BLaER1 treated with 17β-estradiol and CSF1 and Interleukin-3, amounts not matched to agents 10 nM and 100 nM (cell line): Measurements from ENCODE around the gene SMOC1.

Experiments
- H3K27ac ChIP-seq, 11 experiments: shearing (Covaris generic); formaldehyde crosslinking; 2 replicates each; pipeline ENCODE4 v1.8.1; 2022
- H3K27me3 ChIP-seq, 11 experiments: shearing (Covaris generic); formaldehyde crosslinking; 2 replicates each; pipeline ENCODE4 v1.8.1; 2022
- H3K36me3 ChIP-seq, 11 experiments: shearing (Covaris generic); formaldehyde crosslinking; 2 replicates each; pipeline ENCODE4 v1.8.1; 2022
- H3K4me1 ChIP-seq, 10 experiments: shearing (Covaris generic); formaldehyde crosslinking; 2 replicates each; pipeline ENCODE4 v1.8.1; 2022
- H3K4me2 ChIP-seq, 11 experiments: shearing (Covaris generic); formaldehyde crosslinking; 2 replicates each; pipeline ENCODE4 v1.8.1; 2022
- H3K4me3 ChIP-seq, 10 experiments: shearing (Covaris generic); formaldehyde crosslinking; 2 replicates each; pipeline ENCODE4 v1.8.1; 2022
- H3K9ac ChIP-seq, 11 experiments: shearing (Covaris generic); formaldehyde crosslinking; 2 replicates each; pipeline ENCODE4 v1.8.1; 2022
- H3K9me3 ChIP-seq, 11 experiments: shearing (Covaris generic); formaldehyde crosslinking; replicated peaks in 1 of 11; 2 replicates each; pipeline ENCODE4 v1.8.1; 2022
- H4K20me1 ChIP-seq, 11 experiments: shearing (Covaris generic); formaldehyde crosslinking; 2 replicates each; pipeline ENCODE4 v1.8.1; 2022
- Cebpa-rat ChIP-seq, 11 experiments: shearing (Covaris generic); IDR thresholded peaks; 2 replicates each; pipeline ENCODE4 v1.8.1; 2022

The SMOC1 gene

GRCh38 chr14:69873877-69874780 is 5.1 kb upstream of the SMOC1 start:
- Histone ChIP-seq H3K4me1 (peaks cover 0 to 2% (median 1%) of the 10 kb centered on the region in 10 experiments; a peak in 11 of 20 replicates), H3K9me3 (peaks cover 0 to 12% (median under 1%) of the 10 kb centered on the region in 11 experiments; a peak in 7 of 22 replicates), H3K4me2 (no peak overlapping the region), H3K27ac (no peak overlapping the region), H3K9ac (no peak overlapping the region), H3K27me3 (peaks cover 14 to 18% (median 16%) of the 10 kb centered on the region in 11 experiments), H4K20me1 (no peaks in the 10 kb centered on the region), H3K4me3 (no peak overlapping the region), H3K36me3 (no peaks in the 10 kb centered on the region)
- TF ChIP-seq Cebpa-rat (IDR thresholded peaks at IDR 0.05), result no peak

- TF ChIP-seq Cebpa-rat (IDR thresholded peaks at IDR 0.05), result no peak
- Histone ChIP-seq H3K4me3 (no peak overlapping the region), H3K27ac (no peak overlapping the region), H3K36me3 (no peaks in the 10 kb centered on the region), H3K27me3 (peaks cover 36 to 40% (median 38%) of the 10 kb centered on the region in 11 experiments), H4K20me1 (no peaks in the 10 kb centered on the region), H3K9me3 (peaks cover 0 to 12% (median 0%) of the 10 kb centered on the region in 11 experiments; a peak in 3 of 22 replicates), H3K9ac (no peak overlapping the region), H3K4me1 (peaks cover 6 to 8% (median 7%) of the 10 kb centered on the region in 10 experiments; a peak in 15 of 20 replicates), H3K4me2 (no peak overlapping the region)
These were observed 2.9 kb upstream of the SMOC1 start for GRCh38 chr14:69876221-69876847.

- H3K36me3 ChIP-seq, result no peaks in the 10 kb centered on the region
- peaks cover 0 to 12% (median 0%) of the 10 kb centered on the region in 11 experiments; a peak in 3 of 22 replicates for H3K9me3 ChIP-seq
- H3K4me1 ChIP-seq, result peaks cover 6 to 8% (median 7%) of the 10 kb centered on the region in 10 experiments; a peak in 15 of 20 replicates
- H3K27ac ChIP-seq, result no peak overlapping the region
- no peak overlapping the region for H3K4me3 ChIP-seq
- TF ChIP-seq Cebpa-rat (IDR thresholded peaks at IDR 0.05), result no peak
- H3K4me2 ChIP-seq, result no peak overlapping the region
- H3K27me3 ChIP-seq, result peaks cover 41 to 46% (median 44%) of the 10 kb centered on the region in 11 experiments
- no peaks in the 10 kb centered on the region for H4K20me1 ChIP-seq
- H3K9ac ChIP-seq, result no peak overlapping the region
These were observed 2.3 kb upstream of the SMOC1 start for GRCh38 chr14:69876848-69877306.

- H4K20me1 ChIP-seq, result no peaks in the 10 kb centered on the region
- no peak for TF ChIP-seq Cebpa-rat (IDR thresholded peaks at IDR 0.05)
- no peak overlapping the region for H3K9ac ChIP-seq
- H3K4me2 ChIP-seq, result no peak overlapping the region
- H3K4me1 ChIP-seq, result peaks cover 6 to 14% (median 7%) of the 10 kb centered on the region in 10 experiments; a peak in 15 of 20 replicates
- H3K27ac ChIP-seq, result no peak overlapping the region
- H3K9me3 ChIP-seq, result peaks cover 0 to 12% (median 0%) of the 10 kb centered on the region in 11 experiments; a peak in 3 of 22 replicates
- no peaks in the 10 kb centered on the region for H3K36me3 ChIP-seq
- no peak overlapping the region for H3K4me3 ChIP-seq
- H3K27me3 ChIP-seq, result peaks cover 41 to 52% (median 50%) of the 10 kb centered on the region in 11 experiments
These were observed 1.7 kb upstream of the SMOC1 start for GRCh38 chr14:69877492-69877891.

GRCh38 chr14:69878251-69878650 is 965 bp upstream of the SMOC1 start:
- Histone ChIP-seq H4K20me1 (no peaks in the 10 kb centered on the region), H3K4me2 (no peak overlapping the region), H3K9ac (no peak overlapping the region), H3K27me3 (peaks cover 41 to 53% (median 50%) of the 10 kb centered on the region in 11 experiments), H3K4me1 (peaks cover 6 to 15% (median 7%) of the 10 kb centered on the region in 10 experiments; a peak in 15 of 20 replicates), H3K4me3 (no peak overlapping the region), H3K36me3 (no peaks in the 10 kb centered on the region), H3K27ac (no peak overlapping the region), H3K9me3 (peaks cover 0 to 12% (median 0%) of the 10 kb centered on the region in 11 experiments; a peak in 3 of 22 replicates)
- TF ChIP-seq Cebpa-rat (IDR thresholded peaks at IDR 0.05), result no peak

- H3K36me3 ChIP-seq, result no peaks in the 10 kb centered on the region
- H3K4me3 ChIP-seq, result no peak overlapping the region; a peak in 1 of 20 replicates
- no peak overlapping the region for H3K27ac ChIP-seq
- peaks cover 6 to 15% (median 7%) of the 10 kb centered on the region in 10 experiments; a peak in 15 of 20 replicates for H3K4me1 ChIP-seq
- no peak overlapping the region for H3K9ac ChIP-seq
- H3K4me2 ChIP-seq, result peak overlapping the region in 3 of 11 experiments; percentile 69 to 81 (median 76); a peak in 1 of 22 replicates
- peak in 7 of 11 experiments; percentile 12 to 87 (median 51); a peak in 9 of 22 replicates for TF ChIP-seq Cebpa-rat (IDR thresholded peaks at IDR 0.05)
- peaks cover 41 to 53% (median 50%) of the 10 kb centered on the region in 11 experiments for H3K27me3 ChIP-seq
- no peaks in the 10 kb centered on the region for H3K9me3 ChIP-seq
- no peaks in the 10 kb centered on the region for H4K20me1 ChIP-seq
These were observed 850 bp downstream of the SMOC1 start for GRCh38 chr14:69880044-69880487.

- Histone ChIP-seq H3K9me3 (no peaks in the 10 kb centered on the region), H4K20me1 (no peaks in the 10 kb centered on the region), H3K4me3 (no peak overlapping the region), H3K27ac (no peak overlapping the region), H3K4me1 (peaks cover 6 to 15% (median 7%) of the 10 kb centered on the region in 10 experiments; a peak in 15 of 20 replicates), H3K27me3 (peaks cover 41 to 53% (median 50%) of the 10 kb centered on the region in 11 experiments), H3K36me3 (no peaks in the 10 kb centered on the region), H3K4me2 (no peak overlapping the region), H3K9ac (no peak overlapping the region)
- no peak for TF ChIP-seq Cebpa-rat (IDR thresholded peaks at IDR 0.05)
These were observed 1.7 kb downstream of the SMOC1 start for GRCh38 chr14:69880893-69881292.

GRCh38 chr14:69882116-69882864 is 3.1 kb downstream of the SMOC1 start:
- no peaks in the 10 kb centered on the region for H3K9me3 ChIP-seq
- H4K20me1 ChIP-seq, result no peaks in the 10 kb centered on the region
- H3K27ac ChIP-seq, result no peak overlapping the region
- TF ChIP-seq Cebpa-rat (IDR thresholded peaks at IDR 0.05), result no peak
- peaks cover 41 to 53% (median 50%) of the 10 kb centered on the region in 11 experiments for H3K27me3 ChIP-seq
- H3K4me1 ChIP-seq, result peaks cover 6 to 25% (median 14%) of the 10 kb centered on the region in 10 experiments; a peak in 15 of 20 replicates
- no peak overlapping the region for H3K4me3 ChIP-seq
- H3K36me3 ChIP-seq, result no peaks in the 10 kb centered on the region
- peak overlapping the region in 4 of 11 experiments; percentile 4 to 40 (median 24); a peak in 6 of 22 replicates for H3K4me2 ChIP-seq
- no peak overlapping the region for H3K9ac ChIP-seq
